Stimulated activated CD8-positive, alpha-beta memory T cell treated with anti-CD3 and anti-CD28 coated beads, Interleukin-12 subunit alpha, Interleukin-12 subunit beta, amount 100 ng/mL, for 1 hour (primary cell): Measurements from ENCODE around the gene FHIT.

ENCODE experiments used
- DNase-seq: peaks from one replicate; pipeline ENCODE4 v3.0.0-alpha.2; 2020; ENCODE audit warnings: low read depth

Gene FHIT

DNA sequence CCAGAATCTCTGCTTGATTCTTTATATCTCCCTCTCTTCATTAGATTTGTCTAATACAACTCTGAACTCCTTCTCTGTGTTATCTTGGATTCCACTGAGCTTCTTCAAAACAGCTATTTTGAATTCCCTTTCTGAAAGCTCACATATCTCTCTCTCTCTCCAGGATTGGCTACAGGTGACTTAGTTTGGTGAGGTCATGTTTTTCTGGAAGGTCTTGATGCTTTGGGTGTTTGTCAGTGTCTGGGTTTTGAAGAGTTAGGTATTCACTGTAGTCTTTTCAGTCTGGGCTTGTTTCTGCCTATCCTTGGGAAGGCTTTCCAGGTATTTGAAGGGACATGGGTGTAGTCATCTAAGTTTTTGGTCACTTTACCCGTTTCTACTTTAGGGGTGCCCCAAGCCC lies 781.8 kb downstream of the FHIT start:
- DNase-seq: no peak

DNA sequence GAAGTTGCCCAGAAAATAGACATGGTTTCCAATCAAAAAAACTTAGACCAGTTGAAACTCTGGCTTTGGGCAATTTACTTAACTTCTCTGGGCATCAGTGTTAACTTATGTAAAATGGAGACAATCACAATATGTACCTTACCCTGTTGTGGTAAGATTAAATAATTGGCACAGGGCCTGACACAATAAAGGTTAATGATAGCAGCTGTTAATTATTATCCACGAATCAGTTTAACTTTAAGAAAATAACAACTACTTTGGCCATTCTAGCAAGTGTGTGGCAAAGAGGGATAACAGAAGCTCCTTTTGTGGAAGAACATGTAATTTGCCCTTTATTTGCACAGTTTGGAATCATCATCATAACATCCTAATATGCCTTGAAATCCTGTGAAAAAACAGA lies 787.6 kb downstream of the FHIT start:
- DNase-seq: no peak

DNA sequence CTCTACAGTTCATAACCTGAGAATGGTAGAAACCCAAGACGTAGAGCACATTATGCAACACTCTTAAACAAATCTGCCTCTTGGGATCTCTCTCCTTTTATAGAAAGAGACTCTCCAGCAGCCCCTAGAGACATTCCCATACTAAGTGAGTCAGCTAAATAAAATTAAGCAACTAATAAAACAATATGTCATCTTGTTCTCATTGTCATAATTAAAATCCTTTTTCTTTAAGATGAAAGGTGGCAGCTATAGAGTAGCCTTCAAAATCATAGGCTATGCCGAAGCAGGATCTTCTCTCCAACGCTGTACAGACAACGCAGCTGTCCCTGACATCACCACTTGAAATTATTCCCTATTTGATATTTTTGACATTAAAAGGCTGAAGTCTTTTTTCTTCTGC lies 790.0 kb downstream of the FHIT start:
- DNase-seq: no peak

- no peak for DNase-seq
Measured at GRCh38 chr3:60456180-60456579, 795.1 kb downstream of the FHIT start.

DNA sequence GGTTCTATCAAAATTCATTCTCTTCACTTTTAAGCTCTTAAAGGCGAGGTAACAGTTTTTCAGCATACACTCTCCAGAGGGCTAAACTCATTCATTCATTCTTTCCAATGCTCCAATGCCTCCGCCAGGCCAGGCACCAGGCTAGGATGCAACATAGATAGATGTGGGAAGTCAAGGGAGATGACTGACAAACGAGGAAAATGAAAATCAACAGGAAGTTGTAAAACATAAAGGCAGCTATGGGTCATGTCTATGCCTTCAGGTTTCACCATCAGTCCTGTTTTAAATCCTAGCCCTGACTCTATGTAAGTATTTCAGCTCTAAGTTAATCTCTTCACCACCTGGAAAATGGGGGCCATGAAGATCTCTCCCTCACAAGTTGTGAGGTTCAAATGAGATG lies 797.9 kb downstream of the FHIT start:
- DNase-seq: no peak

- no peak for DNase-seq
Measured at GRCh38 chr3:60448696-60449095, 802.6 kb downstream of the FHIT start.

GRCh38 chr3:60445446-60445845 lies 805.8 kb downstream of the FHIT start:
- no peak for DNase-seq

DNA sequence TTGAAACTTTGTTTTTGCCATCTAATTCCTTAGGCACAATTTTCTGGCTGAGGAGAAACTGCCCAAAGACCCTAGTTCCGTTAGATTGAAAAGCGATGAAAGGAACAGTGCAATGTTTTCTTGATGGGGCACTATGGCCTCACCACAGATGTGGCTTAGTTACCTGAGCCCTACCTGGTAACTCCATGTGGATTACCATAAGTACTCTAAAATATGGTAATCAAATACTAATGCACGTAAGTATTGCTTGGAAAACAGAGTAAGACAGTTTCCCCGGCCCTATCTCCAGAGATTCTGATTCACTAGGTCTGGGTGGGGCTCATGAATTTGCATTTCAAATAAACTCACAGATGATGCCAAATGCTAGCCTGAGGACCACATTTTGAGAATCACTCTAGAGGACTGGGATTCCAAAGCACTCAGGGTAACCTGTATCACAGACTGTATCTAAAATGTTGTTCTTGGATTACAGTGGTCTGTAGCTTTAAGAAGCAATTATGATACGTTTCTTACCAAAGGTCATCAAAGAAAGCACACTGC lies 806.3 kb downstream of the FHIT start:
- DNase-seq: no peak

GRCh38 chr3:60440869-60441268 lies 810.4 kb downstream of the FHIT start:
- DNase-seq: no peak

- no peak for DNase-seq
Measured at GRCh38 chr3:60435941-60436650, 815.2 kb downstream of the FHIT start.

GRCh38 chr3:60434950-60435349 lies 816.3 kb downstream of the FHIT start:
- DNase-seq: no peak

- no peak for DNase-seq
Measured at GRCh38 chr3:60434323-60434722, 816.9 kb downstream of the FHIT start.

DNA sequence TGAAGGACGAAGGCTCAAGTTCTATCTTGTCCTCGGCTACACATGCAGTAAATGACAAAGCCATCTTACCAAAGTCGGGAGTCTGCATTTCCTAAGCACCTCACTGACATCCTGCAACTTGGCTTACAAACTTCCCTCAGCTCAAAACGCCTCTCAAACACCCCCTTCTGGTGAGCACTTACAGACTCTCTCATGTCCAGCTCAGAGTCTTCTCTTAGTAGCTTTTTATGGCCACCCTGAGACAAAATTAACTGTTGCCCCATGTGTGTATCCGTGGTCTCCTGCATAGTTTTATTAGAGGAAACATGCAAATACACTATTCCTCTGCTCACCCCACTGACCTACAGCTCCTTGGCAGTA lies 819.7 kb downstream of the FHIT start:
- no peak for DNase-seq

GRCh38 chr3:60430205-60430604 lies 821.0 kb downstream of the FHIT start:
- no peak for DNase-seq

DNA sequence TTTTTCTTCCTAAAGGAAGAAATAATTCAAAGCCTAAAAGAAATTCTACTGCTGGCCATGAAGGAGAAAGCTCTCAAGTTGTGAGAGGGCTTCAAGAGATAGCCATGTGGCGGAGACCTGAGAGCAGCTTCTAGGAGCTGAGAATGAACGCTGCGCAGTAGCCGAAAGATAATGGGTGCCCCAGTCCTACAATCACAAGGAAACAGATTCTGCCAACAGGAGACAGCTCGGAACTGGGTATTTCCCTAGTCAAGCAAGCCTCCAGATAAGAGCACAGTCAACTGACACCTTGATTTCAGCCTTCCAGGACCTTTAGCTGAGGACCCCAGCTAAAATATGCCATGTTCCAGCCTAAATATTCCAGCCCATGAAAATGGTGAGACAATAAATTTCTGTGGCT lies 824.1 kb downstream of the FHIT start:
- no peak for DNase-seq

- DNase-seq: no peak
Measured at GRCh38 chr3:60424942-60425341, 826.3 kb downstream of the FHIT start.

- no peak for DNase-seq
Measured at GRCh38 chr3:60424034-60424433, 827.2 kb downstream of the FHIT start.

DNA sequence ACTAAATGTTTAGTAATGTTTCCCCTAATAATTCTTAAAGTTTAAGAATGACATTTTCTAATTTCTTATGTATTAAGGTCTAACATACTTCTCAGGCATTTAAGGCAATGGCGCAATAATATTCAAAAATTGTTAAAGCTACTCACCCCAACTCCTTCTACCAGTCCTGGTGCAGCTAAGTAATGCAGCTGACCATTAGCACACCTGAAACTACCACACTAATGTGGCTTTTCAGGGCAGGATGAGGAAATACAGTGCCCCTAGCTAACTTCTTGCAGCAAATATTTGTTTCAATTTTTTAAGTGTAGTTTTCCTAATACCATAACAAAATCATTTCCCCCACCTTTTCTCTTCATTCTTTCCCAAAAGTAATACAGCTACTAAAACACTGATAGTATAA lies 827.7 kb downstream of the FHIT start:
- no peak for DNase-seq

GRCh38 chr3:60421749-60422446 lies 829.4 kb downstream of the FHIT start:
- no peak for DNase-seq

- DNase-seq: no peak
Measured at GRCh38 chr3:60417576-60417975, 833.7 kb downstream of the FHIT start.

- DNase-seq: no peak
Measured at GRCh38 chr3:60414011-60414410, 837.2 kb downstream of the FHIT start.

DNA sequence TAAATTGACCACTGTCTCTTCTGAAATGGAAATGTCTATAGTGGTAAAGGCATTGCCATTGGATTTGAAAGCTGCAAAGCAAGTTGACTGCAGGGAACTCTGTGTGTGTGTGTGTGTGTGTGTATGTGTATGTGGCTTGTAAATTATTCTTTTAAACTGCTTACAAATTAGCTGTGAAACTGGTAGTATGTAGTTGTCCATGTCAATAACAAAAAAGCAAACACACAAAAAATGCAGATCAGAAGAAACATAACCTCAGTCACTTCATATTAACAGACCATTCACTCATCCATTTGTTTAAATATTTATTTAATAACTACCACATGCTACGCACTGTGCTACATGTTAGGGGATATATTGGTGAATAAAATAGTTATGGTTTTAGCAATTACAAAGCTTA lies 837.7 kb downstream of the FHIT start:
- DNase-seq: no peak

DNA sequence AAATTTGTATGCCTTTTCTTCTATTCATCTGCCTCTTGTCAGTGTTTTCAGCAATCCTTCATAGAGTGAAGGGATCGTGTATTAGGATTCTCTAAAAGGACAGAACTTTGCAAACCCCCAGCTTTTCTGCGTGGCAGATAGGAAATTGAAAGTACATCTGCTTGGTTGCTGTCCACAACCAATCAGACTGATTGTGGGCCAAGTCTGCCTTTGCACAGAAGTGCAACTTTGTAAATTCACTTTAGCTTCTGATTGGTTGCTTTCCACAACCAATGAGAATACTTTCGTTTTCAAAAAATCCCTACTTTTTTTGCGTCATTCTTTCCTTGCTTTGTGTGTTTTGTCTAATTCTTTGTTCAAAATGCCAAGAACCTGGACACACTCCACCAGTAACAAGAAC lies 847.4 kb downstream of the FHIT start:
- no peak for DNase-seq

GRCh38 chr3:60402931-60403330 lies 848.3 kb downstream of the FHIT start:
- DNase-seq: no peak
